Ovary (tissue), 9 donors: ENCODE data around the gene SMCP. TPM values are rescaled to one million over a fixed set of nuclear protein-coding genes. Genes with fewer than 3 reads are reported as not detected.

Experiments
- DNase-seq, 5 donors: peaks; one replicate each; pipeline ENCODE4 v3.0.0-alpha.2; 2019 to 2020
- H3K27ac ChIP-seq, 2 donors: fragments of 200-600 bp; one replicate each; pipeline versions ENCODE4 v1.5.1 to v1.8.0; 2019 to 2022
- H3K27me3 ChIP-seq: fragments of 200-600 bp; one replicate; pipeline ENCODE4 v1.8.0; 2022
- H3K36me3 ChIP-seq: fragments of 200-600 bp; sonication (generic); one replicate; pipeline ENCODE4 v1.5.1; 2019
- H3K4me1 ChIP-seq: one replicate; pipeline ENCODE4 v1.8.1; 2013; ENCODE audit warnings: mild to moderate bottlenecking, moderate library complexity; ENCODE audit not compliant: insufficient read depth
- H3K4me3 ChIP-seq: fragments of 200-600 bp; sonication (generic); one replicate; pipeline ENCODE4 v1.5.1; 2017
- H3K9me3 ChIP-seq, 2 donors: fragments of 200-600 bp in 1 of 2; sonication (generic) in 1 of 2; one replicate each; pipeline versions ENCODE4 v1.5.1 to v1.8.1; 2013 to 2019; ENCODE audit warnings: mild to moderate bottlenecking in 1 of 2, moderate library complexity in 1 of 2
- CTCF ChIP-seq, 3 donors: fragments of 450-650 bp in 2 of 3; fragments of 200-600 bp in 1 of 3; IDR thresholded peaks; one replicate each; pipeline versions ENCODE4 v1.5.1 to v1.8.0; 2016 to 2022; ENCODE audit warnings: antibody characterized with exemption in 3 of 3, mild to moderate bottlenecking in 1 of 3
- EP300 ChIP-seq: sonication (generic); formaldehyde crosslinking; IDR thresholded peaks from one replicate; pipeline ENCODE4 v1.6.1; 2017; ENCODE audit warnings: antibody characterized with exemption
- POLR2A ChIP-seq: fragments of 450-650 bp; IDR thresholded peaks from one replicate; pipeline ENCODE4 v1.6.1; 2017; ENCODE audit warnings: antibody characterized with exemption, mild to moderate bottlenecking, moderate library complexity
- WGBS, 3 donors: extraction: QIAGEN DNeasy Blood & Tissue Kit in 1 of 3; methylation state at CpG; one replicate each; pipeline versions ENCODE4 v1.1.5 to v1.1.7; 2013 to 2017; 5-methylcytosine and 5-hydroxymethylcytosine counted together
- intact Hi-C, 4 donors: fragments of 100-400 bp; cut with DNase I; formaldehyde crosslinking; loops; one replicate each; pipeline versions ENCODE4 v1.11.0 to v1.15.1; 2022 to 2023
- polyA plus RNA-seq, 2 donors: library from polyadenylated mRNA; stranded (reverse); fragments of 200-250 nt in 1 of 2; fragments of 350-450 nt in 1 of 2; fragmentation: Illumina TruSeq in 1 of 2; extraction: RNeasy Lipid Tissue Mini Kit (QIAGEN cat#74804) in 1 of 2; gene quantifications; one replicate each; pipeline ENCODE4 v1.2.3, GENCODE V29; 2013 to 2014
- total RNA-seq, 7 donors: library from RNA; depleted of rRNA in 2 of 7; stranded (reverse); fragments of >200 nt in 2 of 7; fragmentation: NEBNext Ultra II Directional in 3 of 7; extraction: Animal tissue kit (Norgen Biotek cat#: 25700) in 3 of 7; gene quantifications; one replicate each; pipeline versions ENCODE4 v1.1.0 to v1.2.4, GENCODE V29; 2016 to 2023
- donor health status: DM: no; HTN: no; CAD: no; lungs with moderate emphysema.
- donor health status: DM: no; HTN: no; CAD: no.
- donor health status: Bipolar disorder and iron deficiency.
- donor health status: DM: yes; HTN: yes; CAD: no.
- donor health status: DM: no; HTN: no; CAD: no.
- donor health status: DM: yes; HTN: yes; CAD: no.

SMCP gene
- total and polyA plus RNA-seq, 9 donors: 0.18 to 0.35 TPM; not detected in 7

GRCh38 chr1:152880907-152881306 is 2.8 kb downstream of the SMCP start:
- Histone ChIP-seq H3K27me3 (no peaks in the 10 kb centered on the region), H3K27ac (no peak overlapping the region), H3K9me3 (no peaks in the 10 kb centered on the region), H3K36me3 (no peaks in the 10 kb centered on the region), H3K4me1 (peaks cover 6% of the 10 kb centered on the region), H3K4me3 (no peak overlapping the region)
- intact Hi-C loops: no loop called here
- TF ChIP-seq EP300: no peak
- TF ChIP-seq CTCF (IDR thresholded peaks at IDR 0.05): no peak
- no peak for TF ChIP-seq POLR2A
- WGBS, 3 donors: 80 to 86% (median 82%) methylated on average over 5 of the region's 5 CpGs
- DNase-seq: no peak

GRCh38 chr1:152884085-152884484 is 6.0 kb downstream of the SMCP start:
- Histone ChIP-seq H3K4me1 (peaks cover 8% of the 10 kb centered on the region), H3K4me3 (no peak overlapping the region), H3K36me3 (no peaks in the 10 kb centered on the region), H3K27me3 (no peaks in the 10 kb centered on the region), H3K9me3 (no peaks in the 10 kb centered on the region), H3K27ac (no peak overlapping the region)
- intact Hi-C loops: no loop called here
- DNase-seq: no peak
- no peak for TF ChIP-seq CTCF (IDR thresholded peaks at IDR 0.05)

DNA sequence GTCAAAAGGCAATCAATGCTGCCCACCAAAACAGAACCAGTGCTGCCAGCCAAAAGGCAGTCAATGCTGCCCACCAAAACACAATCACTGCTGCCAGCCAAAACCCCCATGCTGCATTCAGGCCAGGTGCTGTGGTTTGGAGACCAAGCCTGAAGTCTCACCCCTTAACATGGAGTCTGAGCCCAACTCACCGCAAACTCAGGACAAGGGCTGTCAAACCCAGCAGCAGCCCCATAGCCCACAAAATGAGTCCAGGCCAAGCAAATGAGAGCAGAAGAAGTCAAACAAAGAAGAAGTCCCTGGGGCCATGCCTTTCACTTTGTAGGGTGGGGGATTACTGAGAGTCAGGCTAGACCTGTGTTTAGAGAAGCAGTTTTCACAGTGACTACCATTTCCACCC is 6.4 kb downstream of the SMCP start:
- Histone ChIP-seq H3K4me1 (peaks cover 8% of the 10 kb centered on the region), H3K9me3 (no peaks in the 10 kb centered on the region), H3K4me3 (no peak overlapping the region), H3K27me3 (no peaks in the 10 kb centered on the region), H3K27ac (no peak overlapping the region), H3K36me3 (no peaks in the 10 kb centered on the region)
- TF ChIP-seq POLR2A (no peak), EP300 (no peak)
- intact Hi-C loops: no loop called here
- WGBS, 3 donors: 100% methylated on average over 1 of the region's 1 CpG
- DNase-seq: no peak

DNA sequence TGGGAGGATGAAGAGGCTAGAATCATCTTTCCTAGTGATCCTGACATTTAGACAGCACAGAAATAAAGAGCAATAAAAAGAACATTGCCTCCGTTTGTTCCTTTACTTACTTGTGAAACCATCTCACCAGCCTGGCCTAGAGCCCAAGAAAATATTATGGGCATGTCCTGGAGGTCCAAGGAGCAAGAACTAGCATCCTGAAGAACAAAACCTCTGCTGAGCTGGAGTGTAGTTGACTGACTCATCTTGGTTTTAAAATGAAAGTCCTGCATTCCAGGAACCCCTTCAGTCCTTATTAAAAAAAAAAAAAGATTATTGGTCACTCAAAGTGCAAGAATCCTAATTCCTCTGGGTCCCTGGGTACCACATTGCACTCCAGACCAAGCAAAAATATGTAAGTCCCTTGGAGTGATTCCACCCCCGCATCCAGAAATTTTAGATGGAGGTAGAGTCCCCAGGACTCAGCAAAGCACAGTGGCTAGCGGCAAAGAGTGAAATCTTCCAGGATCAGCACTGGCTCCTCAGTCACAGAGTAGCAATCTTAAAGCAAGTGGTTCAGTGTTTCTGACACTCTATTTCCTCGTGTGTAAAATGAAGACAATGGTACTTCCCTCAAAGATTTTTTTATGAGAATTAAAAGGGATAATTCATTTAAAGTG is 7.0 kb downstream of the SMCP start:
- H3K9me3 ChIP-seq: no peaks in the 10 kb centered on the region
- intact Hi-C loops: no loop called here
- no peak overlapping the region for H3K4me3 ChIP-seq
- peaks cover 8% of the 10 kb centered on the region for H3K4me1 ChIP-seq
- no peak overlapping the region for H3K27ac ChIP-seq
- H3K36me3 ChIP-seq: no peaks in the 10 kb centered on the region
- 67 to 70% (median 68%) methylated on average over 4 of the region's 4 CpGs for WGBS, 3 donors
- DNase-seq: no peak
- TF ChIP-seq POLR2A (no peak), CTCF (IDR thresholded peaks at IDR 0.05) (no peak), EP300 (no peak)
- H3K27me3 ChIP-seq: no peaks in the 10 kb centered on the region

DNA sequence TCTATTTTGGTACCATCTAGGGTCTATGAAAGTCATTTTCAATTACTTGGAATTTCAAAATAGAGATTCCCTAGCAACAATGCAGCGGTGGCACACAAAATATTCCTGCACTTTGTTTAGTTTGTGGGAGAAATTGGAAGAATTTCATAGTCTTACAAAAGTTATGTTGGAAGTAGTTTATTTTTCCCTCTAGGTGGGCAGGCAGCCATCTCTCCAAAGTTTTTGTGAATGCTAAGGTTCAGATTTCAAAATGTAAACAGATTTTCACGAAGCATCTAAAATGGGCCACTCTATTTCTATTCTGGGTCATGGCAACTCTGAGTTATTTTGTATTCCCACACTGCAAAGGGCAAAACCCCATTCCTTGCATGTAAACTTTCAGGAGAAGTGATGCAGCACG is 8.0 kb downstream of the SMCP start:
- WGBS, 3 donors: 5 to 7% (median 6%) methylated on average over 3 of the region's 3 CpGs
- H3K36me3 ChIP-seq: no peaks in the 10 kb centered on the region
- H3K27ac ChIP-seq: no peak overlapping the region
- no peak for TF ChIP-seq EP300
- TF ChIP-seq CTCF (IDR thresholded peaks at IDR 0.05): no peak
- no peak for TF ChIP-seq POLR2A
- H3K4me3 ChIP-seq: no peak overlapping the region
- intact Hi-C loops: no loop called here
- H3K27me3 ChIP-seq: no peaks in the 10 kb centered on the region
- H3K9me3 ChIP-seq: no peaks in the 10 kb centered on the region
- DNase-seq: no peak
- H3K4me1 ChIP-seq: peaks cover 7% of the 10 kb centered on the region
